CD4-positive, alpha-beta T cell treated with Interleukin-6 at 100 ng/mL for 8 hours (primary cell): Measurements from ENCODE around the gene MFSD2B.
"Not testable (repeated sequence)": the region's sequence is repeated elsewhere in the genome, so short reads cannot be mapped to it uniquely, and the experiment has no call there.

Source experiments
- DNase-seq: peaks from one replicate; pipeline ENCODE4 v3.0.0-alpha.2; 2020; ENCODE audit warnings: mixed read lengths, low spot score

The MFSD2B gene

GRCh38 chr2:24009680-24010476 is at the start of gene MFSD2B:
Gene MFSD2B (plus strand): TSS chr2:24010085. CDS start chr2:24010097, 12 bp downstream.
- DNase-seq, result no peak

GRCh38 chr2:23967846-23968245 is 42.0 kb upstream of the MFSD2B start:
- DNase-seq, result no peak

- DNase-seq, result no peak
Observed at GRCh38 chr2:23976883-23977282, 33.0 kb upstream of the MFSD2B start.

- DNase-seq, result peak; percentile 6
Observed at GRCh38 chr2:23988371-23988770, 21.5 kb upstream of the MFSD2B start.

- no peak for DNase-seq
Observed at GRCh38 chr2:23992931-23993330, 17.0 kb upstream of the MFSD2B start.

GRCh38 chr2:23993736-23994269 is 16.1 kb upstream of the MFSD2B start:
- no peak for DNase-seq

GRCh38 chr2:23994567-23994966 is 15.3 kb upstream of the MFSD2B start:
- no peak for DNase-seq

GRCh38 chr2:24007693-24008092 is 2.2 kb upstream of the MFSD2B start:
- no peak for DNase-seq

- no peak for DNase-seq
Observed at GRCh38 chr2:24008672-24009366, 1.1 kb upstream of the MFSD2B start.

- no peak for DNase-seq
Observed at GRCh38 chr2:24009367-24009679, 562 bp upstream of the MFSD2B start.

- no peak for DNase-seq
Observed at GRCh38 chr2:24010477-24011249, 778 bp downstream of the MFSD2B start.

GRCh38 chr2:24011250-24012104 is 1.6 kb downstream of the MFSD2B start:
- DNase-seq, result no peak

GRCh38 chr2:24012521-24013188 is 2.8 kb downstream of the MFSD2B start:
- DNase-seq, result no peak

GRCh38 chr2:24014902-24015301 is 5.0 kb downstream of the MFSD2B start:
- not testable (repeated sequence) for DNase-seq

GRCh38 chr2:24015562-24016375 is 5.9 kb downstream of the MFSD2B start:
- DNase-seq, result no peak

GRCh38 chr2:24016376-24016761 is 6.5 kb downstream of the MFSD2B start:
- DNase-seq, result no peak

GRCh38 chr2:24016853-24017703 is 7.2 kb downstream of the MFSD2B start:
- no peak for DNase-seq

GRCh38 chr2:24017711-24018110 is 7.8 kb downstream of the MFSD2B start:
- DNase-seq, result no peak

GRCh38 chr2:24018241-24018640 is 8.4 kb downstream of the MFSD2B start:
- DNase-seq, result no peak
